Prostate gland (tissue), 2 donors: Measurements from ENCODE around the gene GUCY2D. TPM values are rescaled to one million over a fixed set of nuclear protein-coding genes. Genes with fewer than 3 reads are reported as not detected.

Experiments
- DNase-seq: peaks from one replicate; pipeline ENCODE4 v3.0.0-alpha.2; 2019; ENCODE audit warnings: low spot score
- H3K27ac ChIP-seq, 2 donors: fragments of 200-600 bp; sonication (generic); 2 replicates each; pipeline ENCODE4 v1.5.1; 2017 to 2019
- H3K27me3 ChIP-seq: fragments of 200-600 bp; sonication (generic); replicated peaks from 2 replicates; pipeline ENCODE4 v1.5.1; 2019; ENCODE audit not compliant: insufficient read depth
- H3K36me3 ChIP-seq, 2 donors: fragments of 200-600 bp; sonication (generic); 1 replicate in 1 of 2; 2 replicates in 1 of 2; pipeline versions ENCODE4 v1.5.1 to v1.8.1; 2017 to 2019
- H3K4me1 ChIP-seq: fragments of 200-600 bp; sonication (generic); replicated peaks from 2 replicates; pipeline ENCODE4 v1.5.1; 2019
- H3K4me3 ChIP-seq, 2 donors: fragments of 200-600 bp; sonication (generic); 2 replicates each; pipeline ENCODE4 v1.5.1; 2017 to 2019
- H3K9me3 ChIP-seq: fragments of 200-600 bp; sonication (generic); 2 replicates; pipeline ENCODE4 v1.5.1; 2017
- CTCF ChIP-seq, 4 experiments: fragments of 200-600 bp in 2 of 4; fragments of 450-650 bp in 2 of 4; sonication (generic) in 2 of 4; IDR thresholded peaks; 1 replicate in 3 of 4; 2 replicates in 1 of 4; pipeline ENCODE4 v1.5.1; 2016 to 2019; ENCODE audit warnings: antibody characterized with exemption in 4 of 4, mild to moderate bottlenecking in 2 of 4, moderate library complexity in 2 of 4
- POLR2A ChIP-seq: fragments of 450-650 bp; IDR thresholded peaks from one replicate; pipeline ENCODE4 v1.6.1; 2016; ENCODE audit warnings: antibody characterized with exemption, mild to moderate bottlenecking
- POLR2AphosphoS5 ChIP-seq: sonication (generic); formaldehyde crosslinking; IDR thresholded peaks from one replicate; pipeline ENCODE4 v1.6.1; 2017; ENCODE audit warnings: antibody characterized with exemption
- WGBS: methylation state at CpG from one replicate; pipeline ENCODE4 v1.1.5; 2018; 5-methylcytosine and 5-hydroxymethylcytosine counted together
- intact Hi-C: fragments of 100-400 bp; cut with DNase I; formaldehyde crosslinking; loops from one replicate; pipeline ENCODE4 v1.14.2; 2022
- total RNA-seq, 2 donors: library from RNA; depleted of rRNA; stranded (reverse); fragments of >200 nt; gene quantifications; one replicate each; pipeline ENCODE4 v1.1.0, GENCODE V29; 2016

Gene GUCY2D
- total RNA-seq, 2 donors from 2014 or later: 1.8 TPM; not detected in 1

- DNase-seq: no peak
- TF ChIP-seq POLR2A (no peak), CTCF (IDR thresholded peaks at IDR 0.05) (no peak), POLR2AphosphoS5 (no peak)
- Histone ChIP-seq H3K4me3 (no peak overlapping the region), H3K36me3 (no peaks in the 10 kb centered on the region), H3K27me3 (no peaks in the 10 kb centered on the region), H3K9me3 (no peaks in the 10 kb centered on the region), H3K27ac (no peak overlapping the region), H3K4me1 (no peaks in the 10 kb centered on the region)
- 89% methylated on average over 2 of the region's 2 CpGs for WGBS
- intact Hi-C loops: loop anchor here (10.0 kb wide), 1 partner anchor 248 kb away; no protein-coding TSS in a partner anchor
Observed at GRCh38 chr17:7992516-7992915, 9.9 kb upstream of the GUCY2D start.

GRCh38 chr17:7992924-7993323 is 9.5 kb upstream of the GUCY2D start:
- Histone ChIP-seq H3K9me3 (no peaks in the 10 kb centered on the region), H3K27me3 (no peaks in the 10 kb centered on the region), H3K4me3 (no peak overlapping the region), H3K27ac (no peak overlapping the region), H3K4me1 (no peaks in the 10 kb centered on the region), H3K36me3 (no peaks in the 10 kb centered on the region)
- intact Hi-C loops: loop anchor here (10.0 kb wide), 1 partner anchor 248 kb away; no protein-coding TSS in a partner anchor
- WGBS: 80% methylated on average over 3 of the region's 3 CpGs
- no peak for TF ChIP-seq CTCF (IDR thresholded peaks at IDR 0.05)
- no peak for TF ChIP-seq POLR2AphosphoS5
- DNase-seq: no peak

GRCh38 chr17:7993972-7994589 is 8.3 kb upstream of the GUCY2D start:
- H3K27me3 ChIP-seq: no peaks in the 10 kb centered on the region
- H3K9me3 ChIP-seq: no peaks in the 10 kb centered on the region
- H3K4me1 ChIP-seq: no peaks in the 10 kb centered on the region
- H3K27ac ChIP-seq: no peak overlapping the region
- no peaks in the 10 kb centered on the region for H3K36me3 ChIP-seq
- intact Hi-C loops: loop anchor here (10.0 kb wide), 1 partner anchor 249 kb away; no protein-coding TSS in a partner anchor
- TF ChIP-seq CTCF (IDR thresholded peaks at IDR 0.05): no peak
- TF ChIP-seq POLR2AphosphoS5: no peak
- no peak for TF ChIP-seq POLR2A
- no peak overlapping the region for H3K4me3 ChIP-seq
- WGBS: 93% methylated on average over 27 of the region's 27 CpGs
- no peak for DNase-seq

GRCh38 chr17:7995724-7996123 is 6.7 kb upstream of the GUCY2D start:
- Histone ChIP-seq H3K36me3 (no peaks in the 10 kb centered on the region), H3K4me3 (no peak overlapping the region), H3K9me3 (no peaks in the 10 kb centered on the region), H3K4me1 (no peaks in the 10 kb centered on the region), H3K27me3 (no peaks in the 10 kb centered on the region), H3K27ac (no peak overlapping the region)
- TF ChIP-seq POLR2AphosphoS5: no peak
- TF ChIP-seq CTCF (IDR thresholded peaks at IDR 0.05): no peak
- no peak for TF ChIP-seq POLR2A
- 76% methylated on average over 2 of the region's 2 CpGs for WGBS
- intact Hi-C loops: loop anchor here (10.0 kb wide), 1 partner anchor 251 kb away; no protein-coding TSS in a partner anchor
- DNase-seq: no peak

GRCh38 chr17:7997186-7997585 is 5.2 kb upstream of the GUCY2D start:
- H3K36me3 ChIP-seq: no peaks in the 10 kb centered on the region
- intact Hi-C loops: loop anchor here (10.0 kb wide), 1 partner anchor 252 kb away; no protein-coding TSS in a partner anchor
- TF ChIP-seq CTCF (IDR thresholded peaks at IDR 0.05) (peak in 2 of 4 experiments; percentile 19 to 41), POLR2AphosphoS5 (no peak), POLR2A (no peak)
- H3K4me1 ChIP-seq: peaks cover under 1% of the 10 kb centered on the region
- no peaks in the 10 kb centered on the region for H3K27me3 ChIP-seq
- no peak overlapping the region for H3K4me3 ChIP-seq
- no peak for DNase-seq
- 35% methylated on average over 5 of the region's 5 CpGs for WGBS
- H3K27ac ChIP-seq: no peak overlapping the region
- no peaks in the 10 kb centered on the region for H3K9me3 ChIP-seq
